K562 (cell line): ENCODE results near the gene TSKS. TPM values are rescaled to one million over a fixed set of nuclear protein-coding genes. Genes with fewer than 3 reads are reported as not detected.

Source experiments
- ARID1B ChIP-seq: fragments of 450-650 bp; IDR thresholded peaks from 2 replicates; pipeline ENCODE4 v1.6.1; 2016; ENCODE audit warnings: antibody characterized with exemption, mild to moderate bottlenecking, inconsistent platforms
- CBFA2T2 ChIP-seq: fragments of 450-650 bp; conservative IDR thresholded peaks from 2 replicates; pipeline ENCODE4 v1.6.1; 2017; ENCODE audit warnings: mild to moderate bottlenecking
- CTBP1 ChIP-seq: fragments of 450-650 bp; IDR thresholded peaks from 2 replicates; pipeline ENCODE4 v1.6.1; 2016; ENCODE audit warnings: borderline replicate concordance
- E2F3 ChIP-seq: fragments of 250-450 bp; sonication (Bioruptor Pico); IDR thresholded peaks from 2 replicates; pipeline ENCODE4 v1.4.0; 2020; ENCODE audit warnings: mild to moderate bottlenecking
- HLTF ChIP-seq: fragments of 450-650 bp; IDR thresholded peaks from 2 replicates; pipeline ENCODE4 v1.6.1; 2016
- LARP7 ChIP-seq: fragments of 450-650 bp; IDR thresholded peaks from 2 replicates; pipeline ENCODE4 v1.6.1; 2016
- MIER1 ChIP-seq: fragments of 450-650 bp; IDR thresholded peaks from 2 replicates; pipeline ENCODE4 v1.6.1; 2016; ENCODE audit warnings: antibody characterized with exemption, mild to moderate bottlenecking, low read depth
- MTA1 ChIP-seq: fragments of 450-650 bp; IDR thresholded peaks from 2 replicates; pipeline ENCODE4 v1.6.1; 2017; ENCODE audit warnings: borderline replicate concordance
- NCOR1 ChIP-seq: fragments of 450-650 bp; IDR thresholded peaks from 2 replicates; pipeline ENCODE4 v1.6.1; 2016; ENCODE audit warnings: mild to moderate bottlenecking, moderate library complexity
- NFYB ChIP-seq: IDR thresholded peaks from 2 replicates; pipeline ENCODE4 v1.6.1; 2011; ENCODE audit warnings: mild to moderate bottlenecking, moderate library complexity; ENCODE audit not compliant: insufficient read length; ENCODE audit errors: extremely low read depth
- NUFIP1 ChIP-seq: fragments of 450-650 bp; IDR thresholded peaks from 2 replicates; pipeline ENCODE4 v1.6.1; 2018; ENCODE audit not compliant: partially characterized antibody
- OTX1 ChIP-seq: fragments of 450-650 bp; formaldehyde crosslinking; IDR thresholded peaks from 2 replicates; pipeline ENCODE4 v1.4.0; 2022; ENCODE audit warnings: mild to moderate bottlenecking
- RBM22 ChIP-seq: fragments of 200-400 bp; formaldehyde crosslinking; IDR thresholded peaks from 2 replicates; pipeline ENCODE4 v1.6.1; 2018; ENCODE audit warnings: low read length, low read depth; ENCODE audit not compliant: poor library complexity, severe bottlenecking
- SAP30 ChIP-seq: fragments of 200-600 bp; sonication (generic); IDR thresholded peaks from 2 replicates; pipeline ENCODE4 v1.6.1; 2012; ENCODE audit warnings: borderline replicate concordance, low read depth, mild to moderate bottlenecking, moderate library complexity, low read length, control low read depth, inconsistent platforms; ENCODE audit not compliant: insufficient read depth, poor library complexity, severe bottlenecking
- SLC30A9 ChIP-seq: fragments of 250-450 bp; sonication (Bioruptor Pico); IDR thresholded peaks from 2 replicates; pipeline ENCODE4 v1.8.0; 2022; ENCODE audit warnings: mild to moderate bottlenecking, moderate library complexity
- STAT5A ChIP-seq: IDR thresholded peaks from 2 replicates; pipeline ENCODE4 v1.6.1; 2012; ENCODE audit warnings: low read length, inconsistent platforms, borderline replicate concordance
- TRIM28 ChIP-seq: fragments of 450-650 bp; IDR thresholded peaks from 2 replicates; pipeline ENCODE4 v1.6.1; 2017
- ZFX ChIP-seq: sonication (generic); formaldehyde crosslinking; IDR thresholded peaks from 2 replicates; pipeline ENCODE4 v1.8.0; 2022; ENCODE audit warnings: mild to moderate bottlenecking, missing genetic modification reagents, moderate library complexity
- ZNF175 ChIP-seq: fragments of 200-800 bp; sonication (Bioruptor generic); IDR thresholded peaks from 2 replicates; pipeline ENCODE4 v1.6.1; 2016; ENCODE audit warnings: low read depth, mild to moderate bottlenecking, missing genetic modification characterization, missing compliant biosample characterization
- ZNF436 ChIP-seq: fragments of 250-450, 450-650 bp; sonication (Bioruptor Pico); formaldehyde crosslinking; IDR thresholded peaks from 2 replicates; pipeline ENCODE4 v1.7.0; 2020; ENCODE audit warnings: mild to moderate bottlenecking
- ZNF830 ChIP-seq: fragments of 250-450 bp; sonication (Bioruptor Pico); IDR thresholded peaks from 2 replicates; pipeline ENCODE4 v1.5.0; 2021; ENCODE audit warnings: mild to moderate bottlenecking
- polyA plus RNA-seq, 8 experiments: library from polyadenylated mRNA; depleted of rRNA in 4 of 8; stranded (reverse) in 5 of 8; unstranded in 3 of 8; fragments of >200 nt; fragmentation: Nextera tagmentation in 2 of 8; fragmentation: Illumina TruSeq in 1 of 8; extraction: Ambion mirVana in 2 of 8; extraction: Trizol in 1 of 8; gene quantifications; 2 replicates each; pipeline versions ENCODE4 v1.2.1 to v1.2.3, GENCODE V29; 2011 to 2014; ENCODE audit warnings: inconsistent platforms in 1 of 8, missing spikeins in 1 of 8
- total RNA-seq, 7 experiments: library from RNA; depleted of rRNA in 6 of 7; stranded (reverse); fragments of >200 nt in 6 of 7; fragmentation: Illumina TruSeq in 2 of 7; extraction: Trizol in 2 of 7; gene quantifications; 2 replicates each; pipeline versions ENCODE4 v1.2.1 to v1.2.3, GENCODE V29; 2011 to 2021; ENCODE audit warnings: low replicate concordance in 1 of 7
- TF ChIP-seq, protein P1 (sequence below): sonication (generic); formaldehyde crosslinking; IDR thresholded peaks from 2 replicates; pipeline ENCODE4 v1.8.0; 2022; ENCODE audit warnings: mild to moderate bottlenecking, missing genetic modification reagents
- TF ChIP-seq, protein P2 (sequence below): sonication (generic); formaldehyde crosslinking; IDR thresholded peaks from 2 replicates; pipeline ENCODE4 v1.8.0; 2023; ENCODE audit warnings: mild to moderate bottlenecking, missing genetic modification reagents
- TF ChIP-seq, protein P3 (sequence below): fragments of 250-450 bp; sonication (Bioruptor Pico); IDR thresholded peaks from 2 replicates; pipeline ENCODE4 v1.4.0; 2020; ENCODE audit warnings: mild to moderate bottlenecking

TSKS gene
- total and polyA plus RNA-seq, 9 of the 15 experiments (the other 6 are each of a cell fraction or from before 2014, with no cell fraction given) = 0.14 to 4.5 (median 0.80) TPM

DNA sequence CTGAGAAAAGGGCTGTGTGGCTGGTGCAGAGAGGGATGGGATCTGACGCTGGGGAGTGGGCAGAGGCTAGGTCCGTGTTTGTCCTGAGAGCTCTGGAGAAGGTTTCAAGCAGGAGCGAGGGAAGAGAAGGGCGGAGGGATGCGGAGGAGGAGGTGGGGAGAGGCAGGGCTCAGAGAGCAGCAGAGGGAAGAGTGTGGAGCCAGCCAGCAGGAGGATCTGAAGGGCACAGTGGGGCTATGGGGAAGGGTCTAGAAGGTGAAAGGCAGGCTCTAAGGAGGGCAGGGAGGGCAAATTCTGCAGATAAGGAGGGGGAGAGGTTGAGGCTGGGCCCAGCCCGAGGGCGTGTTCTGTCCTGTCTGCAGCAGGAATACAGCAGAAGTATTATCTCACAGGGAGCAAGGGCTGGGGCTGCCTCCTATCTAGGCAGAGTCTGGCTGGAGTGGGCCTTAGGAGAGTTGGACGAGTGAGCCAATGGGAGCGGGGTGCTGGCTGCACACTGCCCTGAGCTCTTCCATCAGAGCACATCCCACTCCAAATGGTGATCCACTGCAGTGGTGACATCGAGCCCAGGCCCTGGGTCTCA, 9.8 kb upstream of the TSKS start (continued):
- TF ChIP-seq, protein P1, sequence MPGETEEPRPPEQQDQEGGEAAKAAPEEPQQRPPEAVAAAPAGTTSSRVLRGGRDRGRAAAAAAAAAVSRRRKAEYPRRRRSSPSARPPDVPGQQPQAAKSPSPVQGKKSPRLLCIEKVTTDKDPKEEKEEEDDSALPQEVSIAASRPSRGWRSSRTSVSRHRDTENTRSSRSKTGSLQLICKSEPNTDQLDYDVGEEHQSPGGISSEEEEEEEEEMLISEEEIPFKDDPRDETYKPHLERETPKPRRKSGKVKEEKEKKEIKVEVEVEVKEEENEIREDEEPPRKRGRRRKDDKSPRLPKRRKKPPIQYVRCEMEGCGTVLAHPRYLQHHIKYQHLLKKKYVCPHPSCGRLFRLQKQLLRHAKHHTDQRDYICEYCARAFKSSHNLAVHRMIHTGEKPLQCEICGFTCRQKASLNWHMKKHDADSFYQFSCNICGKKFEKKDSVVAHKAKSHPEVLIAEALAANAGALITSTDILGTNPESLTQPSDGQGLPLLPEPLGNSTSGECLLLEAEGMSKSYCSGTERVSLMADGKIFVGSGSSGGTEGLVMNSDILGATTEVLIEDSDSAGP (CRISPR knock-in tag) = no peak
- TF ChIP-seq ARID1B = peak; percentile 47
- no peak for TF ChIP-seq RBM22
- 0 out of 2 replicates have a peak, but pooled peaks have one; percentile 6 for TF ChIP-seq CBFA2T2
- TF ChIP-seq SAP30 = no peak
- TF ChIP-seq, protein P2, sequence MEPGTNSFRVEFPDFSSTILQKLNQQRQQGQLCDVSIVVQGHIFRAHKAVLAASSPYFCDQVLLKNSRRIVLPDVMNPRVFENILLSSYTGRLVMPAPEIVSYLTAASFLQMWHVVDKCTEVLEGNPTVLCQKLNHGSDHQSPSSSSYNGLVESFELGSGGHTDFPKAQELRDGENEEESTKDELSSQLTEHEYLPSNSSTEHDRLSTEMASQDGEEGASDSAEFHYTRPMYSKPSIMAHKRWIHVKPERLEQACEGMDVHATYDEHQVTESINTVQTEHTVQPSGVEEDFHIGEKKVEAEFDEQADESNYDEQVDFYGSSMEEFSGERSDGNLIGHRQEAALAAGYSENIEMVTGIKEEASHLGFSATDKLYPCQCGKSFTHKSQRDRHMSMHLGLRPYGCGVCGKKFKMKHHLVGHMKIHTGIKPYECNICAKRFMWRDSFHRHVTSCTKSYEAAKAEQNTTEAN (CRISPR knock-in tag) = no peak
- TF ChIP-seq, protein P3, sequence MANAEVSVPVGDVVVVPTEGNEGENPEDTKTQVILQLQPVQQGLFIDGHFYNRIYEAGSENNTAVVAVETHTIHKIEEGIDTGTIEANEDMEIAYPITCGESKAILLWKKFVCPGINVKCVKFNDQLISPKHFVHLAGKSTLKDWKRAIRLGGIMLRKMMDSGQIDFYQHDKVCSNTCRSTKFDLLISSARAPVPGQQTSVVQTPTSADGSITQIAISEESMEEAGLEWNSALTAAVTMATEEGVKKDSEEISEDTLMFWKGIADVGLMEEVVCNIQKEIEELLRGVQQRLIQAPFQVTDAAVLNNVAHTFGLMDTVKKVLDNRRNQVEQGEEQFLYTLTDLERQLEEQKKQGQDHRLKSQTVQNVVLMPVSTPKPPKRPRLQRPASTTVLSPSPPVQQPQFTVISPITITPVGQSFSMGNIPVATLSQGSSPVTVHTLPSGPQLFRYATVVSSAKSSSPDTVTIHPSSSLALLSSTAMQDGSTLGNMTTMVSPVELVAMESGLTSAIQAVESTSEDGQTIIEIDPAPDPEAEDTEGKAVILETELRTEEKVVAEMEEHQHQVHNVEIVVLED (CRISPR knock-in tag) = no peak
- TF ChIP-seq HLTF = peak; percentile 43; the same call in 1 of the 2 replicates
- no peak for TF ChIP-seq NUFIP1
- TF ChIP-seq ZNF830 (CRISPR knock-in tag) = no peak
- TF ChIP-seq OTX1 (CRISPR knock-in tag) = 0 out of 2 replicates have a peak, but pooled peaks have one; percentile 23
- 0 out of 2 replicates have a peak, but pooled peaks have one; percentile 19 for TF ChIP-seq ZFX
- TF ChIP-seq MTA1 = no peak
- TF ChIP-seq NCOR1 = no peak
- peak; percentile 39; the same call in 1 of the 2 replicates for TF ChIP-seq TRIM28
- TF ChIP-seq LARP7 = 0 out of 2 replicates have a peak, but pooled peaks have one; percentile 28
- TF ChIP-seq E2F3 = no peak
- TF ChIP-seq SLC30A9 (CRISPR knock-in tag) = no peak
- no peak for TF ChIP-seq ZNF175
- TF ChIP-seq CTBP1 = peak; percentile 21; the same call in 1 of the 2 replicates
- no peak for TF ChIP-seq ZNF436 (CRISPR knock-in tag)
- no peak for TF ChIP-seq STAT5A
- TF ChIP-seq NFYB = peak; percentile 39
- TF ChIP-seq MIER1 = no peak
